MG63 (cell line): Measurements from ENCODE around the gene KIAA1755. TPM values are rescaled to one million over a fixed set of nuclear protein-coding genes. Genes with fewer than 3 reads are reported as not detected.

Experiments
- DNase-seq: peaks from one replicate; pipeline ENCODE4 v3.0.0-alpha.2; 2020
- H3K27me3 ChIP-seq: fragments of 250-450 bp; sonication (Bioruptor Pico); 2 replicates; pipeline ENCODE4 v1.5.1; 2020; ENCODE audit warnings: mild to moderate bottlenecking, moderate library complexity
- H3K36me3 ChIP-seq: fragments of 250-450 bp; sonication (Bioruptor Pico); 2 replicates; pipeline ENCODE4 v1.5.1; 2020; ENCODE audit warnings: mild to moderate bottlenecking, moderate library complexity
- H3K4me3 ChIP-seq: fragments of 250-450 bp; sonication (Bioruptor Pico); 2 replicates; pipeline ENCODE4 v1.5.1; 2020; ENCODE audit warnings: mild to moderate bottlenecking, moderate library complexity
- H3K9me3 ChIP-seq: fragments of 250-450 bp; sonication (Bioruptor Pico); 2 replicates; pipeline ENCODE4 v1.5.1; 2020; ENCODE audit warnings: mild to moderate bottlenecking, moderate library complexity
- total RNA-seq: library from RNA; depleted of rRNA; stranded (reverse); fragments of >200 nt; shearing (Covaris generic); gene quantifications from 2 replicates; pipeline ENCODE4 v1.2.3, GENCODE V29; 2014; ENCODE audit warnings: low replicate concordance; rRNA removed

The KIAA1755 gene
- total RNA-seq, 1 experiment from 2014 or later, result 1.5 TPM

GRCh38 chr20:38165089-38165965, 95.2 kb downstream of the KIAA1755 start, which contains the start of gene TGM2:
Gene TGM2, minus strand, starts transcription at chr20:38165270. Its CDS starts 72 bp downstream, at chr20:38165198.
- peaks cover 25% of the 10 kb centered on the region for H3K36me3 ChIP-seq
- H3K27me3 ChIP-seq, result no peaks in the 10 kb centered on the region
- no peaks in the 10 kb centered on the region for H3K9me3 ChIP-seq
- peak within 1 kb of the TSS; percentile 53 for H3K4me3 ChIP-seq
- DNase-seq, result peak; percentile 87

GRCh38 chr20:38164624-38165088, 95.9 kb downstream of the KIAA1755 start:
- Histone ChIP-seq H3K36me3 (peaks cover 32% of the 10 kb centered on the region), H3K9me3 (no peaks in the 10 kb centered on the region), H3K4me3 (peak overlapping the region; percentile 53), H3K27me3 (no peaks in the 10 kb centered on the region)
- DNase-seq, result peak; percentile 23

GRCh38 chr20:38164069-38164468, 96.5 kb downstream of the KIAA1755 start:
- no peaks in the 10 kb centered on the region for H3K9me3 ChIP-seq
- H3K36me3 ChIP-seq, result peaks cover 36% of the 10 kb centered on the region
- DNase-seq, result no peak
- H3K4me3 ChIP-seq, result peak overlapping the region; percentile 53
- H3K27me3 ChIP-seq, result no peaks in the 10 kb centered on the region

- Histone ChIP-seq H3K4me3 (peak overlapping the region; percentile 53; the same call in 1 of the 2 replicates), H3K36me3 (peaks cover 43% of the 10 kb centered on the region), H3K27me3 (no peaks in the 10 kb centered on the region), H3K9me3 (no peaks in the 10 kb centered on the region)
- no peak for DNase-seq
Observed at GRCh38 chr20:38162878-38163875, 97.4 kb downstream of the KIAA1755 start.

- no peaks in the 10 kb centered on the region for H3K9me3 ChIP-seq
- H3K27me3 ChIP-seq, result no peaks in the 10 kb centered on the region
- peaks cover 43% of the 10 kb centered on the region for H3K36me3 ChIP-seq
- DNase-seq, result no peak
- no peak overlapping the region for H3K4me3 ChIP-seq
Observed at GRCh38 chr20:38162149-38162548, 98.4 kb downstream of the KIAA1755 start.

- DNase-seq, result no peak
- peaks cover 48% of the 10 kb centered on the region for H3K36me3 ChIP-seq
- H3K4me3 ChIP-seq, result no peak overlapping the region
- H3K27me3 ChIP-seq, result no peaks in the 10 kb centered on the region
- no peaks in the 10 kb centered on the region for H3K9me3 ChIP-seq
Observed at GRCh38 chr20:38161412-38161774, 99.1 kb downstream of the KIAA1755 start.

Other genes starting within 250 kb of the KIAA1755 start
- gene TTI1, start 227.3 kb downstream of the KIAA1755 start, total RNA-seq, result 25.0 and 27.0 TPM in 2 replicates
- gene RPRD1B, start 227.0 kb downstream of the KIAA1755 start, total RNA-seq, result 4.3 and 9.3 TPM in 2 replicates
- 82.5 and 111 TPM in 2 replicates for gene TGM2, start 95.5 kb downstream of the KIAA1755 start, total RNA-seq
- not detected in 2 replicates for gene BPI, start 43.4 kb upstream of the KIAA1755 start, total RNA-seq
- not detected in 2 replicates for gene LBP, start 85.7 kb upstream of the KIAA1755 start, total RNA-seq
- 9.5 and 38.6 TPM in 2 replicates for gene SNHG17, start 174.6 kb upstream of the KIAA1755 start, total RNA-seq
- 6.2 and 13.2 TPM in 2 replicates for gene RALGAPB, start 212.1 kb upstream of the KIAA1755 start, total RNA-seq